Measurements from ENCODE around the gene CEMIP2.

- TF ChIP-seq, protein P1, sequence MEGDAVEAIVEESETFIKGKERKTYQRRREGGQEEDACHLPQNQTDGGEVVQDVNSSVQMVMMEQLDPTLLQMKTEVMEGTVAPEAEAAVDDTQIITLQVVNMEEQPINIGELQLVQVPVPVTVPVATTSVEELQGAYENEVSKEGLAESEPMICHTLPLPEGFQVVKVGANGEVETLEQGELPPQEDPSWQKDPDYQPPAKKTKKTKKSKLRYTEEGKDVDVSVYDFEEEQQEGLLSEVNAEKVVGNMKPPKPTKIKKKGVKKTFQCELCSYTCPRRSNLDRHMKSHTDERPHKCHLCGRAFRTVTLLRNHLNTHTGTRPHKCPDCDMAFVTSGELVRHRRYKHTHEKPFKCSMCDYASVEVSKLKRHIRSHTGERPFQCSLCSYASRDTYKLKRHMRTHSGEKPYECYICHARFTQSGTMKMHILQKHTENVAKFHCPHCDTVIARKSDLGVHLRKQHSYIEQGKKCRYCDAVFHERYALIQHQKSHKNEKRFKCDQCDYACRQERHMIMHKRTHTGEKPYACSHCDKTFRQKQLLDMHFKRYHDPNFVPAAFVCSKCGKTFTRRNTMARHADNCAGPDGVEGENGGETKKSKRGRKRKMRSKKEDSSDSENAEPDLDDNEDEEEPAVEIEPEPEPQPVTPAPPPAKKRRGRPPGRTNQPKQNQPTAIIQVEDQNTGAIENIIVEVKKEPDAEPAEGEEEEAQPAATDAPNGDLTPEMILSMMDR (conservative IDR thresholded peaks at IDR 0.05 in 1 of 2, IDR thresholded peaks at IDR 0.05 in 1 of 2; ENCODE audit: low read depth in 1 of 2, low read length in 2 of 2), result no peak
- TF ChIP-seq EZH2 (IDR thresholded peaks at IDR 0.05; ENCODE audit: low read length, missing control alignments), result no peak
Measured at GRCh38 chr9:71681104-71681707, 87.1 kb downstream of the CEMIP2 start.

Measured in fibroblast of lung (primary cell).